ENCODE measurements around the gene TMEM132A.

TMEM132A gene

GRCh38 chr11:60946601-60947264, 22.5 kb downstream of the TMEM132A start:
- no peak overlapping the region for H3K4me3 ChIP-seq (ENCODE audit: low read depth, low read length)
- DNase-seq (ENCODE audit: low read depth): no peak
- TF ChIP-seq, protein P1, sequence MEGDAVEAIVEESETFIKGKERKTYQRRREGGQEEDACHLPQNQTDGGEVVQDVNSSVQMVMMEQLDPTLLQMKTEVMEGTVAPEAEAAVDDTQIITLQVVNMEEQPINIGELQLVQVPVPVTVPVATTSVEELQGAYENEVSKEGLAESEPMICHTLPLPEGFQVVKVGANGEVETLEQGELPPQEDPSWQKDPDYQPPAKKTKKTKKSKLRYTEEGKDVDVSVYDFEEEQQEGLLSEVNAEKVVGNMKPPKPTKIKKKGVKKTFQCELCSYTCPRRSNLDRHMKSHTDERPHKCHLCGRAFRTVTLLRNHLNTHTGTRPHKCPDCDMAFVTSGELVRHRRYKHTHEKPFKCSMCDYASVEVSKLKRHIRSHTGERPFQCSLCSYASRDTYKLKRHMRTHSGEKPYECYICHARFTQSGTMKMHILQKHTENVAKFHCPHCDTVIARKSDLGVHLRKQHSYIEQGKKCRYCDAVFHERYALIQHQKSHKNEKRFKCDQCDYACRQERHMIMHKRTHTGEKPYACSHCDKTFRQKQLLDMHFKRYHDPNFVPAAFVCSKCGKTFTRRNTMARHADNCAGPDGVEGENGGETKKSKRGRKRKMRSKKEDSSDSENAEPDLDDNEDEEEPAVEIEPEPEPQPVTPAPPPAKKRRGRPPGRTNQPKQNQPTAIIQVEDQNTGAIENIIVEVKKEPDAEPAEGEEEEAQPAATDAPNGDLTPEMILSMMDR (IDR thresholded peaks at IDR 0.05; ENCODE audit: low read depth, low read length, missing control alignments): no peak
- in situ Hi-C loops (cut with HindIII; ENCODE audit: low sequenced_read_pairs): no loop called here

- in situ Hi-C loops (cut with HindIII; ENCODE audit: low sequenced_read_pairs): no loop called here
- TF ChIP-seq, protein P1 (IDR thresholded peaks at IDR 0.05; ENCODE audit: low read depth, low read length, missing control alignments): no peak
- DNase-seq (ENCODE audit: low read depth): no peak
- no peak overlapping the region for H3K4me3 ChIP-seq (ENCODE audit: low read depth, low read length)
These were observed 23.4 kb downstream of the TMEM132A start for GRCh38 chr11:60947700-60948099.

DNA sequence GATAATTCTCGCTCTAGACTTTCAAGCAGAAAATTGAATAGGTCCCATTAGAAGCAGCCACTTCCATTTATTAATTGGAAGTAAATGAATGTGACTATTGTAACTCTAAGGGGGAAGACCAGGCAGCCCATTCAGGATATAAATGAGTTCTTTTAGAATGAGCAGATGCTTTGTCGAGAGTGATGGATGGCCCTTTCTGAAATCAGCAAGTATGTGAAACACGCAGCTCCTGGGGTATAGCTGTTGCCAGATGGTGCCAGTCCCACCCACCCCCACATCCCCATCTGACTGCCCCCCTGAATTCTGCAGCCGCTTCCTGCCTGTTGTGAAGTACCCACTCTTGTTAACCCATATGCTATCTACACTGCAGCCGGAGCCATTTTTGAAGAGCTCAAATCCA, 24.0 kb downstream of the TMEM132A start:
- no peak overlapping the region for H3K4me3 ChIP-seq (ENCODE audit: low read depth, low read length)
- in situ Hi-C loops (cut with HindIII; ENCODE audit: low sequenced_read_pairs): no loop called here
- no peak for DNase-seq (ENCODE audit: low read depth)

GRCh38 chr11:60950024-60950423, 25.8 kb downstream of the TMEM132A start:
- DNase-seq (ENCODE audit: low read depth): no peak
- in situ Hi-C loops (cut with HindIII; ENCODE audit: low sequenced_read_pairs): no loop called here
- no peak overlapping the region for H3K4me3 ChIP-seq (ENCODE audit: low read depth, low read length)
- TF ChIP-seq, protein P1 (IDR thresholded peaks at IDR 0.05; ENCODE audit: low read depth, low read length, missing control alignments): no peak

More for the DNA sequence above, 24.0 kb downstream of the TMEM132A start:
- TF ChIP-seq, protein P1 (IDR thresholded peaks at IDR 0.05; ENCODE audit: low read depth, low read length, missing control alignments): no peak

DNA sequence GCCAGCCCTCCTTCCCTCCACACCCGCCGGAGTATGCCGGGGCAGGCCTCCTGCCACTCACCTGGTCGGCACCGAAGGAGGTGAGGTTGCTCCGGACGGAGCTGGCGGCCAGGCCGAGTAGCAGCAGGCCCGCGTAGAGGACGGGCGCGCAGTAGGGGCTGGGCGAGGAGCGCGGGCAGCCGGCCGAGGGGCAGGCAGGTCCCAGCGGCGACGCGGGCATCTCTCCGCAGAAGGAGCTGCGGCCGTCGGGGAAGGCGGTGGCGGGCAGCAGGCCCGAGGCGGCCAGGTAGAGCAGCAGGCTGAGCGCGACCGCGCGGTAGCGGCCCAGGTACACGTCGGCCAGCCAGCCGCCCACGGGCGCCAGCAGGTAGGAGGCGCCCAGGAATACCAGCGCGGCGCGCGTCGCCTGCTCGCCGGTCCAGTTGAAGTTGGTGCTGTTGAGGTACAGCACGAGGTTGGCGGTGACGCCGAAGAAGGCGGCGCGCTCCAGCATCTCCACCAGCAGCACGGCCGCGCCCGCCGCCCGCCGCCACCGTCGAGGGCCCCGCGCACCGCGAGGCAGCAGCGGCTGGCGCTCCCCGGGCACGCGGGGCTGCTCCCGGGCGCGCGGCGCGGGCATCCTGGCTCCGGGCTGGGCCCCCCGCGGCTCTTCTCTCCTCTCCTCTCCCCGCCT, 26.8 kb downstream of the TMEM132A start:
- no peak for DNase-seq (ENCODE audit: low read depth)
- in situ Hi-C loops (cut with HindIII; ENCODE audit: low sequenced_read_pairs): no loop called here
- H3K4me3 ChIP-seq (ENCODE audit: low read depth, low read length): no peak overlapping the region
- TF ChIP-seq, protein P1 (IDR thresholded peaks at IDR 0.05; ENCODE audit: low read depth, low read length, missing control alignments): no peak

GRCh38 chr11:60951606-60951903, 27.3 kb downstream of the TMEM132A start:
- TF ChIP-seq, protein P1 (IDR thresholded peaks at IDR 0.05; ENCODE audit: low read depth, low read length, missing control alignments): no peak
- no peak for DNase-seq (ENCODE audit: low read depth)
- in situ Hi-C loops (cut with HindIII; ENCODE audit: low sequenced_read_pairs): no loop called here
- no peak overlapping the region for H3K4me3 ChIP-seq (ENCODE audit: low read depth, low read length)
